Measurements from ENCODE around the gene LRRC70.

The LRRC70 gene

GRCh38 chr5:62572918-62573514, 5.6 kb upstream of the LRRC70 start:
- Histone ChIP-seq H3K27ac (replicated peaks) (no peak overlapping the region), H3K4me3 (replicated peaks; ENCODE audit: insufficient read depth, low read length) (no peak overlapping the region), H3K27me3 (ENCODE audit: insufficient read depth, poor library complexity, severe bottlenecking) (no peaks in the 10 kb centered on the region)
- no peak for DNase-seq (ENCODE audit: low read depth in 1 of 2, low spot score in 1 of 2)
- TF ChIP-seq SPI1 (IDR thresholded peaks at IDR 0.05; ENCODE audit: borderline replicate concordance, low read depth), result no peak
- no peak for TF ChIP-seq POLR2AphosphoS5 (IDR thresholded peaks at IDR 0.05; ENCODE audit: low read depth)
- TF ChIP-seq, protein P1, sequence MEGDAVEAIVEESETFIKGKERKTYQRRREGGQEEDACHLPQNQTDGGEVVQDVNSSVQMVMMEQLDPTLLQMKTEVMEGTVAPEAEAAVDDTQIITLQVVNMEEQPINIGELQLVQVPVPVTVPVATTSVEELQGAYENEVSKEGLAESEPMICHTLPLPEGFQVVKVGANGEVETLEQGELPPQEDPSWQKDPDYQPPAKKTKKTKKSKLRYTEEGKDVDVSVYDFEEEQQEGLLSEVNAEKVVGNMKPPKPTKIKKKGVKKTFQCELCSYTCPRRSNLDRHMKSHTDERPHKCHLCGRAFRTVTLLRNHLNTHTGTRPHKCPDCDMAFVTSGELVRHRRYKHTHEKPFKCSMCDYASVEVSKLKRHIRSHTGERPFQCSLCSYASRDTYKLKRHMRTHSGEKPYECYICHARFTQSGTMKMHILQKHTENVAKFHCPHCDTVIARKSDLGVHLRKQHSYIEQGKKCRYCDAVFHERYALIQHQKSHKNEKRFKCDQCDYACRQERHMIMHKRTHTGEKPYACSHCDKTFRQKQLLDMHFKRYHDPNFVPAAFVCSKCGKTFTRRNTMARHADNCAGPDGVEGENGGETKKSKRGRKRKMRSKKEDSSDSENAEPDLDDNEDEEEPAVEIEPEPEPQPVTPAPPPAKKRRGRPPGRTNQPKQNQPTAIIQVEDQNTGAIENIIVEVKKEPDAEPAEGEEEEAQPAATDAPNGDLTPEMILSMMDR (IDR thresholded peaks at IDR 0.05; ENCODE audit: insufficient read depth, low read length), result no peak
- TF ChIP-seq, protein P2, sequence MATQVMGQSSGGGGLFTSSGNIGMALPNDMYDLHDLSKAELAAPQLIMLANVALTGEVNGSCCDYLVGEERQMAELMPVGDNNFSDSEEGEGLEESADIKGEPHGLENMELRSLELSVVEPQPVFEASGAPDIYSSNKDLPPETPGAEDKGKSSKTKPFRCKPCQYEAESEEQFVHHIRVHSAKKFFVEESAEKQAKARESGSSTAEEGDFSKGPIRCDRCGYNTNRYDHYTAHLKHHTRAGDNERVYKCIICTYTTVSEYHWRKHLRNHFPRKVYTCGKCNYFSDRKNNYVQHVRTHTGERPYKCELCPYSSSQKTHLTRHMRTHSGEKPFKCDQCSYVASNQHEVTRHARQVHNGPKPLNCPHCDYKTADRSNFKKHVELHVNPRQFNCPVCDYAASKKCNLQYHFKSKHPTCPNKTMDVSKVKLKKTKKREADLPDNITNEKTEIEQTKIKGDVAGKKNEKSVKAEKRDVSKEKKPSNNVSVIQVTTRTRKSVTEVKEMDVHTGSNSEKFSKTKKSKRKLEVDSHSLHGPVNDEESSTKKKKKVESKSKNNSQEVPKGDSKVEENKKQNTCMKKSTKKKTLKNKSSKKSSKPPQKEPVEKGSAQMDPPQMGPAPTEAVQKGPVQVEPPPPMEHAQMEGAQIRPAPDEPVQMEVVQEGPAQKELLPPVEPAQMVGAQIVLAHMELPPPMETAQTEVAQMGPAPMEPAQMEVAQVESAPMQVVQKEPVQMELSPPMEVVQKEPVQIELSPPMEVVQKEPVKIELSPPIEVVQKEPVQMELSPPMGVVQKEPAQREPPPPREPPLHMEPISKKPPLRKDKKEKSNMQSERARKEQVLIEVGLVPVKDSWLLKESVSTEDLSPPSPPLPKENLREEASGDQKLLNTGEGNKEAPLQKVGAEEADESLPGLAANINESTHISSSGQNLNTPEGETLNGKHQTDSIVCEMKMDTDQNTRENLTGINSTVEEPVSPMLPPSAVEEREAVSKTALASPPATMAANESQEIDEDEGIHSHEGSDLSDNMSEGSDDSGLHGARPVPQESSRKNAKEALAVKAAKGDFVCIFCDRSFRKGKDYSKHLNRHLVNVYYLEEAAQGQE (IDR thresholded peaks at IDR 0.05; ENCODE audit: insufficient replicate concordance, low read depth), result no peak
- TF ChIP-seq GABPA (IDR thresholded peaks at IDR 0.05; ENCODE audit: low read depth), result no peak

DNA sequence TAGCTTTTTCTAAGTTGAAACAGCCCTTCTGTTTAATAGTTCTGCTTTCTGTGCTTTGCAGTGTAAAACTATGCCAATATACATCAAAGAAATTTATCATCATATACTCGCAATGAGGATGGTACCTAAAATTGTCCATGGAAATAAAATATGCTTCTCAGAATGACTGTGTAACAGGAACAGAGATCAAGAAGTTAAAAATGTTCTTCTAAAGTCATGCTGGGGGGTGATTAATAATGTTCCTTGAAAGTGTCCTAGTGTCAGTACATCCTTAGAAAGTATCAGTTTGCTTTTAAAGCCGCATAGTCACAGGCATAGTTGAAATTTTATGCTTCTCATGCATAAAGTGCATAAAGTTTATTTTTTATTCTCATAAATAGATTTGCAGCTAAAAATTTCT, 4.0 kb upstream of the LRRC70 start:
- no peak for TF ChIP-seq POLR2AphosphoS5 (IDR thresholded peaks at IDR 0.05; ENCODE audit: low read depth)
- TF ChIP-seq GABPA (IDR thresholded peaks at IDR 0.05; ENCODE audit: low read depth), result no peak
- TF ChIP-seq SPI1 (IDR thresholded peaks at IDR 0.05; ENCODE audit: borderline replicate concordance, low read depth), result no peak
- TF ChIP-seq, protein P2 (IDR thresholded peaks at IDR 0.05; ENCODE audit: insufficient replicate concordance, low read depth), result no peak
- TF ChIP-seq, protein P1 (IDR thresholded peaks at IDR 0.05; ENCODE audit: insufficient read depth, low read length), result no peak
- Histone ChIP-seq H3K4me3 (replicated peaks; ENCODE audit: insufficient read depth, low read length) (no peak overlapping the region), H3K27ac (replicated peaks) (no peak overlapping the region), H3K27me3 (ENCODE audit: insufficient read depth, poor library complexity, severe bottlenecking) (no peaks in the 10 kb centered on the region)
- no peak for DNase-seq (ENCODE audit: low read depth in 1 of 2, low spot score in 1 of 2)

DNA sequence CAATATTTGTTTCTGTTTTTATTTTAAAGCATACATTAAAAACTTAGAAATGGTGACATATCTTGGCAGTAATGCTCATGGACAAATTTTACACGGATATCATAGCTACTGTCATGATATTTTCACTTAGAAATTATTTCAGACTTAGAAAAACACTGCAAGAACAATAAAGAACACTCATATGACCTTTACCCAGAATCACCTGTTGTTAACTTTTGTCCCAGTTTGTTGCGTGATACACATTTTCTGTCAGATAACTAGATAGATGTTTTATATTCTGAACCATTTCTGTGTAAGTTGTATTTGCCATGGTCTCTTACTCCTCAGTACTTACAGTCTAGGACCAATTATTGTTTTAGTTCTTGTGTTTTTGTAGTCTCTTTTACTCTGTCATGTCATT, 3.6 kb upstream of the LRRC70 start:
- DNase-seq (ENCODE audit: low read depth in 1 of 2, low spot score in 1 of 2), result no peak
- Histone ChIP-seq H3K27ac (replicated peaks) (no peak overlapping the region), H3K4me3 (replicated peaks; ENCODE audit: insufficient read depth, low read length) (no peak overlapping the region), H3K27me3 (ENCODE audit: insufficient read depth, poor library complexity, severe bottlenecking) (no peaks in the 10 kb centered on the region)
- TF ChIP-seq, protein P1 (IDR thresholded peaks at IDR 0.05; ENCODE audit: insufficient read depth, low read length), result no peak
- TF ChIP-seq GABPA (IDR thresholded peaks at IDR 0.05; ENCODE audit: low read depth), result no peak

DNA sequence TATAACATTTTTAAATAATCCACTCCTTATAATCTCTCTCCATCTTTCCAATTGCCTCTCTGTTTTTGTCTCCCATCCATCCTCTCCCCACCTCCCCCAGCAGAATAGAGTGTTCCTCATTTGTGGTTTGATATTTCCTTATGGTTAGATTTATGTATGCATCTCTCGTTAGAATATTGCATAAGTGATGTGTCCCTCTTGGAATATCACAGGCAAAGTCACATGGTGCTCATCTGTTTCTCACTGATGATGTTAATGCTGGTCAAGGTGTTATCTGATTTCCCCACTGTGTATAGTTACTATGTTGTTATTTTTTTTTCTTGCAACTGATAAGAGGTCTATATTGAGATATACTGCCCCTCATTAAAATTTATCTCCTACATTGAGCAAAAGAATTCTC, 3.1 kb upstream of the LRRC70 start:
- no peak for TF ChIP-seq GABPA (IDR thresholded peaks at IDR 0.05; ENCODE audit: low read depth)
- TF ChIP-seq, protein P2 (IDR thresholded peaks at IDR 0.05; ENCODE audit: insufficient replicate concordance, low read depth), result no peak
- TF ChIP-seq, protein P1 (IDR thresholded peaks at IDR 0.05; ENCODE audit: insufficient read depth, low read length), result no peak
- no peaks in the 10 kb centered on the region for H3K27me3 ChIP-seq (ENCODE audit: insufficient read depth, poor library complexity, severe bottlenecking)
- no peak overlapping the region for H3K4me3 ChIP-seq (replicated peaks; ENCODE audit: insufficient read depth, low read length)
- no peak for DNase-seq (ENCODE audit: low read depth in 1 of 2, low spot score in 1 of 2)
- no peak overlapping the region for H3K27ac ChIP-seq (replicated peaks)
